Measurements from ENCODE around the gene TTC3. TPM values are rescaled to one million over a fixed set of nuclear protein-coding genes. Genes with fewer than 3 reads are reported as not detected.

TTC3 gene
- total and polyA plus RNA-seq, 9 of the 15 experiments (the other 6 are each of a cell fraction or from before 2014, with no cell fraction given): 17.5 to 92.0 (median 59.5) TPM

DNA sequence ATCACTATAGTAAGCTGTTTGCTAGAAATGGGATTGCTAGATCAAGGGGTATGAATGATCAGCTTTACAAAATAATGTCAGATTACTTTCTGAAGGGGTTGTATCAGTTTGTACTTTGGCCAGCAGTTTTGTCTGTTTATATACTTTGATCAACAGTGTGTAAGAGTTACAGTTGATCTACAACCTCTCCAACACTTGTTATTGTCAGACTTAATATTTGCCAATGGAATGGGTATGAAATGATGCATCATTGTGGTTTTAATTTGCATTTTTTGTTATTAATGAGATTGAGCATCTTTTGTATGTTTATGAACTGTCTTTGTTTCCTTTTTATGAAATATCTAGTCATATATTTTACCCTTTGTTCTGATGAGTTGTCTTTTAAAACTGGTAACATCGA is 4.3 kb downstream of the TTC3 start:
- Histone ChIP-seq H3K9me3 (replicated peaks; ENCODE audit: control insufficient read depth, insufficient read depth, low read depth, low read length) (no peaks in the 10 kb centered on the region), H3K9me1 (ENCODE audit: control insufficient read depth, insufficient read depth, low read length) (no peaks in the 10 kb centered on the region), H3K4me2 (ENCODE audit: insufficient read depth, low read length) (no peak overlapping the region), H2AFZ (ENCODE audit: low read depth, low read length) (no peak overlapping the region), H4K20me1 (replicated peaks; ENCODE audit: control insufficient read depth, insufficient read depth, low read length) (peaks cover 10% of the 10 kb centered on the region; the same call in 1 of the 2 replicates), H3K36me3 (ENCODE audit: control insufficient read depth, insufficient read depth, low read length) (no peaks in the 10 kb centered on the region), H3K4me1 (replicated peaks in 1 of 2; ENCODE audit: control insufficient read depth in 2 of 2, insufficient read depth in 2 of 2, low read length in 2 of 2) (peaks cover 7 to 18% of the 10 kb centered on the region in 2 experiments; a peak in 3 of 5 replicates), H3K27me3 (ENCODE audit: control insufficient read depth in 2 of 2, insufficient read depth in 2 of 2, low read length in 2 of 2) (no peaks in the 10 kb centered on the region), H3K9ac (ENCODE audit: insufficient read depth in 1 of 2, low read depth in 2 of 2, low read length in 2 of 2) (no peak overlapping the region), H3K27ac (ENCODE audit: extremely low read depth, low read depth, low read length) (no peak overlapping the region), H3K79me2 (ENCODE audit: control insufficient read depth, insufficient read depth, low read length) (peaks cover 91% of the 10 kb centered on the region), H3K4me3 (no peak overlapping the region)
- DNase-seq (ENCODE audit: extremely low read depth in 1 of 4, low spot score in 3 of 4) (no peak), ATAC-seq (no peak), FAIRE-seq (no peak)
- no TSS peak for BruUV-seq (replicated peaks)
- intact Hi-C loops (cut with micrococcal nuclease): loop anchor here (5.0 kb wide), 1 partner anchor 60 kb away; no protein-coding TSS in a partner anchor
- in situ Hi-C loops (cut with MboI): no loop called here
- ChIA-PET CTCF (ENCODE audit: low intra/inter-chr PET ratio) (no interaction called here), POLR2A (no interaction called here)
- 71% methylated on average over 1 of the region's 1 CpG for WGBS (ENCODE audit: insufficient coverage, low coverage, missing lambda C conversion rate)
- TF ChIP-seq, protein P1, sequence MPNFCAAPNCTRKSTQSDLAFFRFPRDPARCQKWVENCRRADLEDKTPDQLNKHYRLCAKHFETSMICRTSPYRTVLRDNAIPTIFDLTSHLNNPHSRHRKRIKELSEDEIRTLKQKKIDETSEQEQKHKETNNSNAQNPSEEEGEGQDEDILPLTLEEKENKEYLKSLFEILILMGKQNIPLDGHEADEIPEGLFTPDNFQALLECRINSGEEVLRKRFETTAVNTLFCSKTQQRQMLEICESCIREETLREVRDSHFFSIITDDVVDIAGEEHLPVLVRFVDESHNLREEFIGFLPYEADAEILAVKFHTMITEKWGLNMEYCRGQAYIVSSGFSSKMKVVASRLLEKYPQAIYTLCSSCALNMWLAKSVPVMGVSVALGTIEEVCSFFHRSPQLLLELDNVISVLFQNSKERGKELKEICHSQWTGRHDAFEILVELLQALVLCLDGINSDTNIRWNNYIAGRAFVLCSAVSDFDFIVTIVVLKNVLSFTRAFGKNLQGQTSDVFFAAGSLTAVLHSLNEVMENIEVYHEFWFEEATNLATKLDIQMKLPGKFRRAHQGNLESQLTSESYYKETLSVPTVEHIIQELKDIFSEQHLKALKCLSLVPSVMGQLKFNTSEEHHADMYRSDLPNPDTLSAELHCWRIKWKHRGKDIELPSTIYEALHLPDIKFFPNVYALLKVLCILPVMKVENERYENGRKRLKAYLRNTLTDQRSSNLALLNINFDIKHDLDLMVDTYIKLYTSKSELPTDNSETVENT (CRISPR knock-in tag; IDR thresholded peaks at IDR 0.05): no peak
- no peak for TF ChIP-seq MNT (conservative IDR thresholded peaks at IDR 0.05)
- peak; percentile 49 for TF ChIP-seq RBM25 (IDR thresholded peaks at IDR 0.05; ENCODE audit: low read depth, low read length, severe bottlenecking)
- TF ChIP-seq ZKSCAN1 (IDR thresholded peaks at IDR 0.05; ENCODE audit: low read depth, low read length): no peak
- TF ChIP-seq RCOR1 (IDR thresholded peaks at IDR 0.05; ENCODE audit: borderline replicate concordance in 1 of 2, low read depth in 2 of 2, low read length in 2 of 2): no peak
- TF ChIP-seq ZFP36 (IDR thresholded peaks at IDR 0.05; ENCODE audit: low read depth, low read length, partially characterized antibody): peak; percentile 54
- TF ChIP-seq E2F1 (CRISPR knock-in tag; IDR thresholded peaks at IDR 0.05): no peak
- 0 out of 2 replicates have a peak, but pooled peaks have one; percentile 35 for TF ChIP-seq ZNF407 (IDR thresholded peaks at IDR 0.05; ENCODE audit: low read depth)
